ENCODE measurements around the gene MAGEA9.
"Not testable (repeated sequence)": the region's sequence is repeated elsewhere in the genome, so short reads cannot be mapped to it uniquely, and the experiment has no call there.

Gene MAGEA9

GRCh38 chrX:149818652-149819051 is 36.9 kb downstream of the MAGEA9 start:
- no peak for DNase-seq

GRCh38 chrX:149819371-149819770 is 37.6 kb downstream of the MAGEA9 start:
- no peak for DNase-seq

DNA sequence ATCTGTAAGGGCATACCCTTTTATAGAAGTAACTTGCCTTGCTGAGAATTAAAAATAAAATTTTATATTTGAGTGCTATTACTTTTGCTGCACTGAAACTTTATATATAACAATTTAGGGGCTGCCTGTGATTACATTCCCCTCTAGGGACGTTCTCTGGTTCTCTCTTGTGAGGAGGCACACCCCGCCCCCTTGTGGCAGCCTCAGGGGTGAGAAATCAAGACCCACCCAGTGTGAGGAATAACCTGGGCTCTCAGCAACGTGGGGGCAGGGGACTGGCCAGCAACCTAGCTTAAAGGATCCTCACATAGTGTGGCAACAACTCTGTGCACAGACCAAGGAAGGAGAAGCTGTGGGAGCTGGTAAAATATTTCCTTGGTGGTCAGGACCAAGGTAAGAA is 43.7 kb downstream of the MAGEA9 start:
- peak; percentile 67 for DNase-seq

- no peak for DNase-seq
Measured at GRCh38 chrX:149827254-149827653, 45.5 kb downstream of the MAGEA9 start.

GRCh38 chrX:149829751-149830191 is 48.0 kb downstream of the MAGEA9 start:
- DNase-seq: peak; percentile 32

DNA sequence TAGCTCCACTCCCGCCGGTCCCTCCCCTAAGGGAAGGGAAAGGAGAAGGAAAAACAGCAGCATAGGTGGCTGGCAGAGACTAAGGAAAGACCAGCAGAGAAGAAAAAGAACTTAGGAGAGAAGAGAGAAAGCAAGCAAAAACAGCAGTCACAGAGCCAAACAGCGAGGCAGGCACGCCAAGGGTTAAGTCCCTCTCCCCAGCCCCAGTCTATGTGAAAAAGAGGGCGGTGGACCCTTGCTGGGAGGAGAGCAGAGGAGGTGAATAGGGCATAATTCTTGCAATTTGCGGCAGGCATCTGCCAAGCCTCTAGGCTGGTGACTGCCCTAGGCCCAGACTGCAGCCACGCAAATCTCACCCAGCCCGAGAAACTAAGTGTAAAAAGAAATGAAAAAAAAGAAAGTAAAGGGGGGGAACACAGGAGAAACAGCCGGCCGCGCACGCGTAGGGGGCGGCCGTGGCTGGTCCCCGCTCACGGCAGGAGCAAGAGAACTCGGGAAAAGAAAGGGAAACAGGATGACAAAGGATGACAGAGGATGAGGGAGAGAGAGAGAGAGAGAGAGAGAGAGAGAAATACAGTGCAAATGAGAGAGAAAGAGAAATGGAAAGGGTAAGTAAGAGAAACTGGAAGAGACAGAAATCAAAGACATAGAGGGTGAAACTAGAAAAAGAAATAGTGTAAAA is 48.6 kb downstream of the MAGEA9 start:
- DNase-seq: peak; percentile 31

- no peak for DNase-seq
Measured at GRCh38 chrX:149831473-149831872, 49.7 kb downstream of the MAGEA9 start.

- DNase-seq: not testable (repeated sequence)
Measured at GRCh38 chrX:149836728-149837127, 55.0 kb downstream of the MAGEA9 start.

- DNase-seq: no peak
Measured at GRCh38 chrX:149837167-149837566, 55.4 kb downstream of the MAGEA9 start.
